ENCODE results near the gene MEX3A.
A peak's percentile ranks its signal among the peaks of the same experiment; 100 is the strongest.
"Not testable (repeated sequence)": the region's sequence is repeated elsewhere in the genome, so short reads cannot be mapped to it uniquely, and the experiment has no call there.

The MEX3A gene

GRCh38 chr1:156082309-156083091, at the start of gene MEX3A:
Gene MEX3A, minus strand, starts transcription at chr1:156082465. Its CDS starts 467 bp downstream, at chr1:156081998.
- DNase-seq (ENCODE audit: low read depth in 3 of 3): peak in 1 of 3 experiments; percentile 24

- no peak for DNase-seq (ENCODE audit: low read depth in 3 of 3)
These were observed 48.3 kb upstream of the MEX3A start for GRCh38 chr1:156130578-156130942.

GRCh38 chr1:156129687-156130577, 47.7 kb upstream of the MEX3A start:
- peak; percentile 64 to 68 (median 65) for DNase-seq (ENCODE audit: low read depth in 3 of 3)

GRCh38 chr1:156128654-156129597, 46.7 kb upstream of the MEX3A start:
- DNase-seq (ENCODE audit: low read depth in 3 of 3): no peak

GRCh38 chr1:156128308-156128653, 46.0 kb upstream of the MEX3A start:
- no peak for DNase-seq (ENCODE audit: low read depth in 3 of 3)

GRCh38 chr1:156126630-156127534, 44.6 kb upstream of the MEX3A start:
- peak in 2 of 3 experiments; percentile 55 to 63 for DNase-seq (ENCODE audit: low read depth in 3 of 3)

- DNase-seq (ENCODE audit: low read depth in 3 of 3): no peak
These were observed 43.9 kb upstream of the MEX3A start for GRCh38 chr1:156126043-156126629.

GRCh38 chr1:156125544-156125943, 43.3 kb upstream of the MEX3A start:
- not testable (repeated sequence) for DNase-seq (ENCODE audit: low read depth in 3 of 3)

- DNase-seq (ENCODE audit: low read depth in 3 of 3): no peak
These were observed 42.6 kb upstream of the MEX3A start for GRCh38 chr1:156124557-156125483.

GRCh38 chr1:156123356-156124196, 41.3 kb upstream of the MEX3A start:
- DNase-seq (ENCODE audit: low read depth in 3 of 3): peak in 1 of 3 experiments; percentile 51

GRCh38 chr1:156122519-156123355, 40.5 kb upstream of the MEX3A start:
- no peak for DNase-seq (ENCODE audit: low read depth in 3 of 3)

- DNase-seq (ENCODE audit: low read depth in 3 of 3): no peak
These were observed 39.8 kb upstream of the MEX3A start for GRCh38 chr1:156122086-156122485.

- DNase-seq (ENCODE audit: low read depth in 3 of 3): no peak
These were observed 39.2 kb upstream of the MEX3A start for GRCh38 chr1:156121457-156121856.

- DNase-seq (ENCODE audit: low read depth in 3 of 3): not testable (repeated sequence)
These were observed 38.7 kb upstream of the MEX3A start for GRCh38 chr1:156121005-156121404.

GRCh38 chr1:156120318-156120717, 38.1 kb upstream of the MEX3A start:
- DNase-seq (ENCODE audit: low read depth in 3 of 3): no peak

GRCh38 chr1:156119503-156120209, 37.4 kb upstream of the MEX3A start:
- DNase-seq (ENCODE audit: low read depth in 3 of 3): no peak
